Activated CD4-positive, alpha-beta T cell treated with anti-CD3 and anti-CD28 coated beads for 24 hours (primary cell): ENCODE results near the gene CNTN5.
"Not testable (repeated sequence)": the region's sequence is repeated elsewhere in the genome, so short reads cannot be mapped to it uniquely, and the experiment has no call there.

Experiments used
- DNase-seq, 2 donors: peaks; one replicate each; pipeline ENCODE4 v3.0.0-alpha.2; 2020; ENCODE audit warnings: low read depth in 2 of 2

Gene CNTN5

GRCh38 chr11:99020352-99021225, at the start of gene CNTN5:
CNTN5 (plus strand) TSS chr11:99020949.
- no peak for DNase-seq

GRCh38 chr11:98979205-98979604, 41.5 kb upstream of the CNTN5 start:
- no peak for DNase-seq

GRCh38 chr11:99015634-99016454, 4.9 kb upstream of the CNTN5 start:
- no peak for DNase-seq

GRCh38 chr11:99019696-99020095, 1.1 kb upstream of the CNTN5 start:
- DNase-seq: no peak

GRCh38 chr11:99037057-99037456, 16.3 kb downstream of the CNTN5 start:
- no peak for DNase-seq

- DNase-seq: no peak
Observed at GRCh38 chr11:99063331-99063730, 42.6 kb downstream of the CNTN5 start.

- DNase-seq: no peak
Observed at GRCh38 chr11:99065121-99065520, 44.4 kb downstream of the CNTN5 start.

GRCh38 chr11:99066618-99067317, 46.0 kb downstream of the CNTN5 start:
- DNase-seq: no peak

- DNase-seq: no peak
Observed at GRCh38 chr11:99068832-99069231, 48.1 kb downstream of the CNTN5 start.

GRCh38 chr11:99069856-99070444, 49.2 kb downstream of the CNTN5 start:
- DNase-seq: no peak

- no peak for DNase-seq
Observed at GRCh38 chr11:99079576-99079975, 58.8 kb downstream of the CNTN5 start.

- no peak for DNase-seq
Observed at GRCh38 chr11:99080154-99080553, 59.4 kb downstream of the CNTN5 start.

- no peak for DNase-seq
Observed at GRCh38 chr11:99098258-99098657, 77.5 kb downstream of the CNTN5 start.

- DNase-seq: no peak
Observed at GRCh38 chr11:99098751-99099150, 78.0 kb downstream of the CNTN5 start.

GRCh38 chr11:99117603-99118002, 96.9 kb downstream of the CNTN5 start:
- no peak for DNase-seq

GRCh38 chr11:99133862-99134261, 113.1 kb downstream of the CNTN5 start:
- not testable (repeated sequence) for DNase-seq

- no peak for DNase-seq
Observed at GRCh38 chr11:99135508-99135907, 114.8 kb downstream of the CNTN5 start.

GRCh38 chr11:99142237-99142636, 121.5 kb downstream of the CNTN5 start:
- no peak for DNase-seq

GRCh38 chr11:99148352-99148751, 127.6 kb downstream of the CNTN5 start:
- no peak for DNase-seq

- DNase-seq: no peak
Observed at GRCh38 chr11:99154277-99154676, 133.5 kb downstream of the CNTN5 start.

GRCh38 chr11:99160447-99160846, 139.7 kb downstream of the CNTN5 start:
- DNase-seq: no peak

GRCh38 chr11:99162819-99163218, 142.1 kb downstream of the CNTN5 start:
- DNase-seq: no peak
